ENCODE data around the gene FAM53A. TPM values are rescaled to one million over a fixed set of nuclear protein-coding genes. Genes with fewer than 3 reads are reported as not detected.

The FAM53A gene
- total RNA-seq, 2 experiments from 2014 or later = 1.4 to 1.8 TPM

- ChIA-PET CTCF (ENCODE audit: unreplicated experiment) (no interaction called here), POLR2A (interaction anchor here (1.3 to 1.5 kb wide), 4 partner anchors 8 to 143 kb away, joined by 3 to 10 read pairs (median 3); partner anchors contain the start of genes LETM1, TACC3 and TMEM129)
- Histone ChIP-seq H2AFZ (ENCODE audit: low read length) (no peak overlapping the region), H3K27ac (ENCODE audit: low read depth, low read length, poor library complexity, severe bottlenecking) (peak overlapping the region; percentile 85), H3K79me2 (ENCODE audit: insufficient read depth, low read depth, low read length) (peaks cover 81% of the 10 kb centered on the region), H3K4me1 (ENCODE audit: insufficient read depth, low read length, poor library complexity, severe bottlenecking) (peaks cover 68% of the 10 kb centered on the region), H4K20me1 (ENCODE audit: insufficient read depth, low read length) (peaks cover 42% of the 10 kb centered on the region), H3K4me3 (ENCODE audit: low read depth, low read length, poor library complexity, severe bottlenecking) (peak overlapping the region; percentile 86), H3K9me2 (ENCODE audit: insufficient read depth, low read length) (no peaks in the 10 kb centered on the region), H3K36me3 (ENCODE audit: insufficient read depth, low read length) (peaks cover 87% of the 10 kb centered on the region), H3K4me2 (ENCODE audit: low read length) (peak overlapping the region; percentile 91), H3K9me3 (ENCODE audit: low read length) (no peaks in the 10 kb centered on the region)
- DNase-seq (ENCODE audit: low spot score) = peak; percentile 50
- TF ChIP-seq, protein P1, sequence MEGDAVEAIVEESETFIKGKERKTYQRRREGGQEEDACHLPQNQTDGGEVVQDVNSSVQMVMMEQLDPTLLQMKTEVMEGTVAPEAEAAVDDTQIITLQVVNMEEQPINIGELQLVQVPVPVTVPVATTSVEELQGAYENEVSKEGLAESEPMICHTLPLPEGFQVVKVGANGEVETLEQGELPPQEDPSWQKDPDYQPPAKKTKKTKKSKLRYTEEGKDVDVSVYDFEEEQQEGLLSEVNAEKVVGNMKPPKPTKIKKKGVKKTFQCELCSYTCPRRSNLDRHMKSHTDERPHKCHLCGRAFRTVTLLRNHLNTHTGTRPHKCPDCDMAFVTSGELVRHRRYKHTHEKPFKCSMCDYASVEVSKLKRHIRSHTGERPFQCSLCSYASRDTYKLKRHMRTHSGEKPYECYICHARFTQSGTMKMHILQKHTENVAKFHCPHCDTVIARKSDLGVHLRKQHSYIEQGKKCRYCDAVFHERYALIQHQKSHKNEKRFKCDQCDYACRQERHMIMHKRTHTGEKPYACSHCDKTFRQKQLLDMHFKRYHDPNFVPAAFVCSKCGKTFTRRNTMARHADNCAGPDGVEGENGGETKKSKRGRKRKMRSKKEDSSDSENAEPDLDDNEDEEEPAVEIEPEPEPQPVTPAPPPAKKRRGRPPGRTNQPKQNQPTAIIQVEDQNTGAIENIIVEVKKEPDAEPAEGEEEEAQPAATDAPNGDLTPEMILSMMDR (conservative IDR thresholded peaks at IDR 0.05; ENCODE audit: low read length) = no peak
- no peak for TF ChIP-seq EZH2phosphoT487 (IDR thresholded peaks at IDR 0.05; ENCODE audit: borderline replicate concordance, low read depth, low read length)
- intact Hi-C loops (cut with micrococcal nuclease; ENCODE audit: unreplicated experiment) = loop anchor here (2.0 to 10.0 kb wide), 4 partner anchors 131 to 1038 kb away; partner anchors contain the start of genes ATP5ME, MYL5, NSD2 and RNF4
- BruUV-seq (replicated peaks) = TSS peak; percentile 86
These were observed 29.1 kb upstream of the FAM53A start for GRCh38 chr4:1713003-1713851.

GRCh38 chr4:1712216-1713002, 28.3 kb upstream of the FAM53A start, which contains the start of gene SLBP:
Gene SLBP, minus strand, starts transcription at chr4:1712319. Its CDS starts 131 bp downstream, at chr4:1712188.
- H3K4me2 ChIP-seq (ENCODE audit: low read length) = peak within 1 kb of the TSS; percentile 91
- BruUV-seq (replicated peaks) = no TSS peak
- peak; percentile 98 for DNase-seq (ENCODE audit: low spot score)
- peaks cover 87% of the 10 kb centered on the region for H3K36me3 ChIP-seq (ENCODE audit: insufficient read depth, low read length)
- H3K4me3 ChIP-seq (ENCODE audit: low read depth, low read length, poor library complexity, severe bottlenecking) = peak within 1 kb of the TSS; percentile 86
- no peaks in the 10 kb centered on the region for H3K9me3 ChIP-seq (ENCODE audit: low read length)
- ChIA-PET CTCF (ENCODE audit: unreplicated experiment) (interaction anchor here (1.3 kb wide), 1 partner anchor 19 kb away, joined by 5 read pairs; no protein-coding TSS in a partner anchor), POLR2A (interaction anchor here (0.6 to 1.3 kb wide), 4 partner anchors 9 to 1073 kb away, joined by 3 to 10 read pairs (median 3); partner anchors contain the start of genes TACC3 and TMEM129)
- TF ChIP-seq, protein P1 (conservative IDR thresholded peaks at IDR 0.05; ENCODE audit: low read length) = no peak
- TF ChIP-seq EZH2phosphoT487 (IDR thresholded peaks at IDR 0.05; ENCODE audit: borderline replicate concordance, low read depth, low read length) = no peak
- peak within 1 kb of the TSS; percentile 85 for H3K27ac ChIP-seq (ENCODE audit: low read depth, low read length, poor library complexity, severe bottlenecking)
- H2AFZ ChIP-seq (ENCODE audit: low read length) = no peak within 1 kb of the TSS; the same call in 1 of the 2 replicates
- no peaks in the 10 kb centered on the region for H3K9me2 ChIP-seq (ENCODE audit: insufficient read depth, low read length)
- peaks cover 44% of the 10 kb centered on the region for H4K20me1 ChIP-seq (ENCODE audit: insufficient read depth, low read length)
- peaks cover 89% of the 10 kb centered on the region for H3K79me2 ChIP-seq (ENCODE audit: insufficient read depth, low read depth, low read length)
- intact Hi-C loops (cut with micrococcal nuclease; ENCODE audit: unreplicated experiment) = loop anchor here (1.0 to 10.0 kb wide), 6 partner anchors 11 to 1038 kb away; partner anchors contain the start of genes ATP5ME, MYL5, NSD2 and RNF4
- H3K4me1 ChIP-seq (ENCODE audit: insufficient read depth, low read length, poor library complexity, severe bottlenecking) = peaks cover 62% of the 10 kb centered on the region
